HG03521 (cell line): ENCODE results near the gene DZIP1L.

ENCODE experiments used
- ATAC-seq: cut with Tn5 transposase; IDR thresholded peaks from one replicate; pipeline ENCODE4 v1.9.1; 2021; ENCODE audit warnings: mild to moderate bottlenecking, moderate library complexity; ENCODE audit not compliant: unreplicated experiment

DZIP1L gene

GRCh38 chr3:138036572-138036971, 78.8 kb downstream of the DZIP1L start:
- no peak for ATAC-seq

- no peak for ATAC-seq
These were observed 80.5 kb downstream of the DZIP1L start for GRCh38 chr3:138034918-138035317.

GRCh38 chr3:138033202-138033691, 82.2 kb downstream of the DZIP1L start:
- ATAC-seq: no peak

GRCh38 chr3:138032567-138032966, 82.8 kb downstream of the DZIP1L start:
- ATAC-seq: no peak

- ATAC-seq: no peak
These were observed 83.9 kb downstream of the DZIP1L start for GRCh38 chr3:138031536-138031935.

GRCh38 chr3:138030734-138031280, 84.6 kb downstream of the DZIP1L start:
- ATAC-seq: no peak

- ATAC-seq: no peak
These were observed 87.6 kb downstream of the DZIP1L start for GRCh38 chr3:138027821-138028220.

GRCh38 chr3:138025553-138025952, 89.9 kb downstream of the DZIP1L start:
- ATAC-seq: no peak

- ATAC-seq: no peak
These were observed 91.7 kb downstream of the DZIP1L start for GRCh38 chr3:138023754-138024153.

- ATAC-seq: no peak
These were observed 95.9 kb downstream of the DZIP1L start for GRCh38 chr3:138019281-138020069.

GRCh38 chr3:138016065-138016464, 99.3 kb downstream of the DZIP1L start:
- no peak for ATAC-seq

GRCh38 chr3:138012526-138012925, 102.9 kb downstream of the DZIP1L start:
- ATAC-seq: no peak
